HEK293 (cell line): Measurements from ENCODE around the gene DXO.

Experiments
- MYNN ChIP-seq: fragments of 450-650 bp; formaldehyde crosslinking; IDR thresholded peaks from 2 replicates; pipeline ENCODE4 v1.5.1; 2016; ENCODE audit warnings: missing biosample characterization, missing genetic modification characterization, borderline replicate concordance
- ZBTB49 ChIP-seq: fragments of 450-650 bp; formaldehyde crosslinking; IDR thresholded peaks from 2 replicates; pipeline ENCODE4 v1.5.1; 2016; ENCODE audit warnings: missing biosample characterization, missing genetic modification characterization, low read depth
- ZNF146 ChIP-seq: fragments of 450-650 bp; formaldehyde crosslinking; IDR thresholded peaks from 2 replicates; pipeline ENCODE4 v1.5.1; 2016; ENCODE audit warnings: missing biosample characterization, missing genetic modification characterization
- ZNF16 ChIP-seq: fragments of 450-650 bp; formaldehyde crosslinking; IDR thresholded peaks from 2 replicates; pipeline ENCODE4 v1.5.1; 2016; ENCODE audit warnings: low read depth, missing biosample characterization, missing genetic modification characterization
- ZNF169 ChIP-seq: fragments of 450-650 bp; formaldehyde crosslinking; IDR thresholded peaks from 2 replicates; pipeline ENCODE4 v1.5.1; 2016; ENCODE audit warnings: missing biosample characterization, missing genetic modification characterization
- ZNF274 ChIP-seq, 2 experiments: fragments of 200-500 bp in 1 of 2; fragments of 450-650 bp in 1 of 2; sonication (Bioruptor generic) in 1 of 2; formaldehyde crosslinking in 1 of 2; IDR thresholded peaks; 2 replicates each; pipeline versions ENCODE4 v1.5.1 to v1.6.1; 2014 to 2016; ENCODE audit warnings: borderline replicate concordance in 1 of 2, inconsistent platforms in 1 of 2, low read length in 1 of 2, missing biosample characterization in 1 of 2, missing genetic modification characterization in 1 of 2
- ZNF292 ChIP-seq: fragments of 450-650 bp; formaldehyde crosslinking; IDR thresholded peaks from 2 replicates; pipeline ENCODE4 v1.5.1; 2016; ENCODE audit warnings: low read depth, missing biosample characterization, missing genetic modification characterization, borderline replicate concordance
- ZNF362 ChIP-seq: fragments of 450-650 bp; formaldehyde crosslinking; IDR thresholded peaks from 2 replicates; pipeline ENCODE4 v1.5.1; 2016; ENCODE audit warnings: missing biosample characterization, missing genetic modification characterization
- ZNF571 ChIP-seq: fragments of 450-650 bp; formaldehyde crosslinking; IDR thresholded peaks from 2 replicates; pipeline ENCODE4 v1.5.0; 2017; ENCODE audit warnings: missing biosample characterization, missing genetic modification characterization
- ZNF629 ChIP-seq: fragments of 450-650 bp; formaldehyde crosslinking; IDR thresholded peaks from 2 replicates; pipeline ENCODE4 v1.5.1; 2017; ENCODE audit warnings: missing biosample characterization, missing genetic modification characterization
- ZSCAN5A ChIP-seq: fragments of 450-650 bp; formaldehyde crosslinking; IDR thresholded peaks from 2 replicates; pipeline ENCODE4 v1.5.1; 2016; ENCODE audit warnings: missing biosample characterization, missing genetic modification characterization
- TF ChIP-seq, protein P1 (sequence below): IDR thresholded peaks from 2 replicates; pipeline ENCODE4 v1.6.1; 2011; ENCODE audit warnings: mild to moderate bottlenecking, low read depth, low read length, borderline replicate concordance
- TF ChIP-seq, protein P2 (sequence below): fragments of 450-650 bp; formaldehyde crosslinking; IDR thresholded peaks from 2 replicates; pipeline ENCODE4 v1.5.1; 2016; ENCODE audit warnings: missing biosample characterization, missing genetic modification characterization

GRCh38 chr6:31928672-31928939 lies 43.3 kb downstream of the DXO start:
- TF ChIP-seq ZNF169 (no peak), ZNF274 (IDR thresholded peaks at IDR 0.05; ENCODE audit: low read length) (no peak), ZNF274 (tag by site-specific recombination; IDR thresholded peaks at IDR 0.05; ENCODE audit: borderline replicate concordance) (no peak), ZNF146 (tag by site-specific recombination) (no peak), ZNF571 (tag by site-specific recombination) (no peak), ZSCAN5A (tag by site-specific recombination) (no peak), ZNF16 (tag by site-specific recombination) (no peak), ZBTB49 (tag by site-specific recombination) (no peak), MYNN (tag by site-specific recombination) (no peak), ZNF292 (tag by site-specific recombination) (no peak), ZNF362 (tag by site-specific recombination) (no peak), ZNF629 (tag by site-specific recombination) (no peak)
- TF ChIP-seq, protein P1, sequence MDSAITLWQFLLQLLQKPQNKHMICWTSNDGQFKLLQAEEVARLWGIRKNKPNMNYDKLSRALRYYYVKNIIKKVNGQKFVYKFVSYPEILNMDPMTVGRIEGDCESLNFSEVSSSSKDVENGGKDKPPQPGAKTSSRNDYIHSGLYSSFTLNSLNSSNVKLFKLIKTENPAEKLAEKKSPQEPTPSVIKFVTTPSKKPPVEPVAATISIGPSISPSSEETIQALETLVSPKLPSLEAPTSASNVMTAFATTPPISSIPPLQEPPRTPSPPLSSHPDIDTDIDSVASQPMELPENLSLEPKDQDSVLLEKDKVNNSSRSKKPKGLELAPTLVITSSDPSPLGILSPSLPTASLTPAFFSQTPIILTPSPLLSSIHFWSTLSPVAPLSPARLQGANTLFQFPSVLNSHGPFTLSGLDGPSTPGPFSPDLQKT, result no peak
- TF ChIP-seq, protein P2, sequence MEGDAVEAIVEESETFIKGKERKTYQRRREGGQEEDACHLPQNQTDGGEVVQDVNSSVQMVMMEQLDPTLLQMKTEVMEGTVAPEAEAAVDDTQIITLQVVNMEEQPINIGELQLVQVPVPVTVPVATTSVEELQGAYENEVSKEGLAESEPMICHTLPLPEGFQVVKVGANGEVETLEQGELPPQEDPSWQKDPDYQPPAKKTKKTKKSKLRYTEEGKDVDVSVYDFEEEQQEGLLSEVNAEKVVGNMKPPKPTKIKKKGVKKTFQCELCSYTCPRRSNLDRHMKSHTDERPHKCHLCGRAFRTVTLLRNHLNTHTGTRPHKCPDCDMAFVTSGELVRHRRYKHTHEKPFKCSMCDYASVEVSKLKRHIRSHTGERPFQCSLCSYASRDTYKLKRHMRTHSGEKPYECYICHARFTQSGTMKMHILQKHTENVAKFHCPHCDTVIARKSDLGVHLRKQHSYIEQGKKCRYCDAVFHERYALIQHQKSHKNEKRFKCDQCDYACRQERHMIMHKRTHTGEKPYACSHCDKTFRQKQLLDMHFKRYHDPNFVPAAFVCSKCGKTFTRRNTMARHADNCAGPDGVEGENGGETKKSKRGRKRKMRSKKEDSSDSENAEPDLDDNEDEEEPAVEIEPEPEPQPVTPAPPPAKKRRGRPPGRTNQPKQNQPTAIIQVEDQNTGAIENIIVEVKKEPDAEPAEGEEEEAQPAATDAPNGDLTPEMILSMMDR, result no peak
